GDM1 (cell line): ENCODE results near the gene CACNA1I.
"Not testable (repeated sequence)": the region's sequence is repeated elsewhere in the genome, so short reads cannot be mapped to it uniquely, and the experiment has no call there.

Experiments used
- DNase-seq: peaks from one replicate; lab custom pipeline; 2025; lab: John Stamatoyannopoulos, UW

The CACNA1I gene

GRCh38 chr22:39719559-39720450 is 149.3 kb downstream of the CACNA1I start:
- no peak for DNase-seq

GRCh38 chr22:39721206-39722031 is 150.9 kb downstream of the CACNA1I start:
- DNase-seq = no peak

GRCh38 chr22:39722032-39722325 is 151.4 kb downstream of the CACNA1I start:
- DNase-seq = no peak

- DNase-seq = no peak
Observed at GRCh38 chr22:39722501-39722900, 151.9 kb downstream of the CACNA1I start.

- no peak for DNase-seq
Observed at GRCh38 chr22:39723463-39723862, 152.9 kb downstream of the CACNA1I start.

- DNase-seq = no peak
Observed at GRCh38 chr22:39723899-39724351, 153.4 kb downstream of the CACNA1I start.

GRCh38 chr22:39724390-39724789 is 153.8 kb downstream of the CACNA1I start:
- DNase-seq = no peak

GRCh38 chr22:39724857-39725256 is 154.3 kb downstream of the CACNA1I start:
- DNase-seq = no peak

- no peak for DNase-seq
Observed at GRCh38 chr22:39725351-39726035, 154.9 kb downstream of the CACNA1I start.

- no peak for DNase-seq
Observed at GRCh38 chr22:39727541-39727940, 157.0 kb downstream of the CACNA1I start.

- DNase-seq = no peak
Observed at GRCh38 chr22:39728236-39728860, 157.8 kb downstream of the CACNA1I start.

GRCh38 chr22:39729141-39729934 is 158.8 kb downstream of the CACNA1I start:
- DNase-seq = no peak

GRCh38 chr22:39731481-39731880 is 160.9 kb downstream of the CACNA1I start:
- DNase-seq = no peak

- DNase-seq = no peak
Observed at GRCh38 chr22:39731881-39732555, 161.5 kb downstream of the CACNA1I start.

GRCh38 chr22:39732625-39733024 is 162.1 kb downstream of the CACNA1I start:
- no peak for DNase-seq

GRCh38 chr22:39733191-39733590 is 162.6 kb downstream of the CACNA1I start:
- no peak for DNase-seq

GRCh38 chr22:39734046-39734445 is 163.5 kb downstream of the CACNA1I start:
- DNase-seq = not testable (repeated sequence)

GRCh38 chr22:39734866-39735265 is 164.3 kb downstream of the CACNA1I start:
- DNase-seq = no peak

- DNase-seq = no peak
Observed at GRCh38 chr22:39735776-39736175, 165.2 kb downstream of the CACNA1I start.

GRCh38 chr22:39738746-39739145 is 168.2 kb downstream of the CACNA1I start:
- DNase-seq = no peak
